ENCODE data around the gene OASL. TPM values are rescaled to one million over a fixed set of nuclear protein-coding genes. Genes with fewer than 3 reads are reported as not detected.

OASL gene
- polyA plus RNA-seq, 6 donors from 2014 or later = 0.65 to 4.4 (median 0.84) TPM; not detected in 1

GRCh38 chr12:120984351-120984898, 54.6 kb downstream of the OASL start:
- DNase-seq (no peak), ATAC-seq (ENCODE audit: low read depth in 2 of 2) (no peak)
- Mint-ChIP-seq H3K27ac (peak overlapping the region in 2 of 6 donors; percentile 23 to 67), H3K9me3 (peaks cover 0 to 9% (median 0%) of the 10 kb centered on the region in 7 donors), H3K36me3 (peaks cover 0 to 8% of the 10 kb centered on the region in 2 donors), H3K4me3 (no peak overlapping the region), H3K4me1 (no peaks in the 10 kb centered on the region), H3K27me3 (peaks cover 5 to 18% (median 9%) of the 10 kb centered on the region in 3 donors)

GRCh38 chr12:120983759-120984158, 55.3 kb downstream of the OASL start:
- Mint-ChIP-seq H3K27me3 (peaks cover 5 to 18% (median 9%) of the 10 kb centered on the region in 3 donors), H3K27ac (peak overlapping the region in 1 of 6 donors; percentile 5), H3K9me3 (peaks cover 0 to 9% (median 0%) of the 10 kb centered on the region in 7 donors), H3K4me3 (no peak overlapping the region), H3K4me1 (no peaks in the 10 kb centered on the region), H3K36me3 (peaks cover 0 to 8% of the 10 kb centered on the region in 2 donors)
- no peak for ATAC-seq (ENCODE audit: low read depth in 2 of 2)
- DNase-seq = no peak

DNA sequence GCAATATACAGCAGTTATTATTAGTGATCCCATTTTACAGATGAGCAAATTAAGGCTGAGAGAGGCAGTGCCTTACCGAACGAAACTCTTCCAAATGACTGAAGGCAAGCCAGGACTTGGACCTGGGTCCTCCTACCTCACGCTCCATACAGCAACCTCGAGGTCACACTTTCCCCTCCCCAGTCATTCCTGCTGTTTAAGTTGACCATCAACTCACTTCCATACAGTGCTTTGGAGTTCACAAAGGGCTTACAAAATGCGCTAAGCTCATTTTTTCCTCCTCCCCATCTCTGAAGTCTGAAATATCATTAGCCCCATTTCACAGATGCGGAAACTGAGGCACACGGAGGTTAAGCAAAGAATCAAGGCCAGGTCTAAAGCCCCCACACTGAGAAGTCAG, 56.4 kb downstream of the OASL start:
- DNase-seq = no peak
- ATAC-seq (ENCODE audit: low read depth in 2 of 2) = no peak
- Mint-ChIP-seq H3K36me3 (peaks cover 0 to 8% of the 10 kb centered on the region in 2 donors), H3K9me3 (peaks cover 0 to 5% (median 0%) of the 10 kb centered on the region in 7 donors), H3K27ac (no peak overlapping the region), H3K4me3 (peak overlapping the region in 1 of 8 donors; percentile 15), H3K4me1 (no peaks in the 10 kb centered on the region), H3K27me3 (peaks cover 4 to 9% (median 5%) of the 10 kb centered on the region in 3 donors)

DNA sequence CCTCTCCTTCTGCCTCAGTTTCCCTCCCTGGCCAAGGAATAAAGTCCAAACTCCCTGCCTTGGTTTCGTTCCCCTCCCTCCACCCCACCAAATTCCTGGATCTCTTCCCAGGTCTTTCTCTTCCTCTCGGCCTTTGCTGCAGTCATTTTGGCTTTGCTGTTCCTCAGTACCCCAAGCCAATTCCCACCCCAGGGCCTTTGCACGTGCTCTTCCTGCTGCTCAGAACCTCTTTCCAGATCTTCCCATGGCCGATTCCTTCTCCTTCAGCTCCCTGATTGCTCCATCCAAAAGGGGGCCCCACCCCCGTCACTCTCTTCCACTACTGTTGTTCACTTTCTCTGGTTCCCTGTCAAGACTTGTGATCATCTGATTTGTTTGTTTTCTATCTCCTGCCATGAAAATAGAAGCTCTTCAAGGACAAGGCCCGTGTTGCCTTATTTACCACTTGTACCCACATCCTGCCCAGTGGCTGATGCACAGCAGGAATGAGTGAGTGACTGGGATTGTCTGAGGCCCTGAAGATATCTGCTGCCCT, 57.6 kb downstream of the OASL start:
- Mint-ChIP-seq H3K9me3 (peaks cover 0 to 5% (median 0%) of the 10 kb centered on the region in 7 donors), H3K27me3 (peaks cover 4 to 9% (median 5%) of the 10 kb centered on the region in 3 donors), H3K27ac (peak overlapping the region in 1 of 6 donors; percentile 7), H3K36me3 (peaks cover 0 to 8% of the 10 kb centered on the region in 2 donors), H3K4me3 (no peak overlapping the region), H3K4me1 (no peaks in the 10 kb centered on the region)
- DNase-seq (no peak), ATAC-seq (ENCODE audit: low read depth in 2 of 2) (no peak)

DNA sequence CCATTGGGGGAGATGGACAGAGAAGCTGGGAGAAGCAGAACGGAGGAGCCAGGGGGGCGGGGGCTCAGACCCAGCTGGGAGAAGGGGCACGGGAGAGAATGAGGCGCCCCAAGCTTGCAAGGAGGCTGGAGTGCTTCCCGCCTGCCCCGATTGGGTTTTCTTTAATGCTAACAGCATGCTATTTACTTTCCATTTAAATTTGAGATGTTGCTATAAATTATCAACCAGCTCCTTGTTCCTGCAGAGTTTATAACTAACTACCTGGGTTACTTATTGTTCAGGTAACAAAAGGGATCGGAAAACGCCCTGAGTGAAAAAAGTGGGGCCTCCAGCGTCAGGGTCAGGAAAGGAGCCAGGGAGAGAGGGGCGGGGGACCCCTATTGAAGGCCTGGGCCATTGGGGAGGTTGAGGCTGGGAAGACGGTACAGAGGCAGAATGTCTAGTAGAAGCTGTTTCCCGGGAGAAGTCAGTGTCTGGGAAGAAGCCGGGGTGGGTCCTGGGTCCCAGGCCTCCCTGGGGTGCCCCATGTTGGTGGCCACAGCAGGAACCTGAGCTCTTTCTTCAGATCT, 58.2 kb downstream of the OASL start:
- Mint-ChIP-seq H3K4me1 (no peaks in the 10 kb centered on the region), H3K4me3 (no peak overlapping the region), H3K36me3 (peaks cover 0 to 8% of the 10 kb centered on the region in 2 donors), H3K27me3 (peaks cover under 1 to 9% (median 4%) of the 10 kb centered on the region in 3 donors), H3K27ac (peak overlapping the region in 1 of 6 donors; percentile 58), H3K9me3 (peaks cover 0 to 5% (median 0%) of the 10 kb centered on the region in 7 donors)
- DNase-seq (no peak), ATAC-seq (ENCODE audit: low read depth in 2 of 2) (no peak)

DNA sequence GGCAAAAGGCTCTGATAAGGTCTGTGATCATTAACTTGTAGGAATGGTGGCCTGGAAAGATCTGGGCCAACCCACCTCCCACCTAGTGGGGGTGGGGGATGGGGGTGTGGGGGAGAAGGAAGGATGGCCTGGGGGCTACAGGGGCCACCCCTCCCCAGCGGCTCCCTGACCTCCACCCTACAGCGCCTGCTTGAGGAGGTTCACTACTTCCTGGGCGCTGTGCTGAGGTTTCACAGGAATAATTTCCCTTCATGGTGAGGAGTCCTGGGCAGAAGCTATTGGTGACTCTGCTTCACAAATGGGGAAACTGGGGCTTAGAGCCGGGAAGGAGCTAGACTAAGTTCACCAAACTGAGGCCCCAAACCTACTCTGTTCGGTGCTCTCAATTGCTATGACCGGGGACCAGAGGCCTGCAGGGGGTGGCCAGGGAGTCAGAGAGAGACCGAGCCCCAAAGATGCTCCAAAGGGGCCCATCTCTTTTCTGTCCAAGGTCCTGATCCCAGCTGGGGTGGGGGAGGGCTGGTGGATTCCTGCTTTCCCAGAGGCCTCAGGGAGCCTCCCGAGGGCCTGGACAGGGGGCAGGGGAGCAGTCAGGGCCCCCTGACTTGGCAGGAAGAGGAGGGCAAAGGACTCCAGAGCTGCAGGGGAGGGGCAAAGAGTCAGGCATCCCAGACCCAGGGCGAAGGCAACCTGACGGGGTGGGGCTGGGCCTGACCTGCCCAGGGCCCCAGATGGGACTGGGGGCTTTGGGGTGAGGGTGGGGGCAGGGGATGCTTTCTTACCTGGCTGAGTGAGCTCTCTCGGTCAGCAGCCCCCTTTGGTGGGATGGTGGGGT, 59.0 kb downstream of the OASL start:
- Mint-ChIP-seq H3K4me3 (no peak overlapping the region), H3K27me3 (peaks cover 0 to 9% (median 4%) of the 10 kb centered on the region in 3 donors), H3K4me1 (no peaks in the 10 kb centered on the region), H3K9me3 (peaks cover 0 to 5% (median 0%) of the 10 kb centered on the region in 7 donors), H3K36me3 (peaks cover 0 to 8% of the 10 kb centered on the region in 2 donors), H3K27ac (no peak overlapping the region)
- DNase-seq = no peak
- ATAC-seq (ENCODE audit: low read depth in 2 of 2) = no peak

- H3K4me3 Mint-ChIP-seq = no peak overlapping the region
- H3K27me3 Mint-ChIP-seq = peaks cover 0 to 9% (median 3%) of the 10 kb centered on the region in 3 donors
- peaks cover 0 to 5% (median 0%) of the 10 kb centered on the region in 7 donors for H3K9me3 Mint-ChIP-seq
- H3K27ac Mint-ChIP-seq = no peak overlapping the region
- DNase-seq (no peak), ATAC-seq (ENCODE audit: low read depth in 2 of 2) (no peak)
- H3K4me1 Mint-ChIP-seq = no peaks in the 10 kb centered on the region
- H3K36me3 Mint-ChIP-seq = peaks cover 0 to 8% of the 10 kb centered on the region in 2 donors
Observed at GRCh38 chr12:120979220-120979861, 59.7 kb downstream of the OASL start.

DNA sequence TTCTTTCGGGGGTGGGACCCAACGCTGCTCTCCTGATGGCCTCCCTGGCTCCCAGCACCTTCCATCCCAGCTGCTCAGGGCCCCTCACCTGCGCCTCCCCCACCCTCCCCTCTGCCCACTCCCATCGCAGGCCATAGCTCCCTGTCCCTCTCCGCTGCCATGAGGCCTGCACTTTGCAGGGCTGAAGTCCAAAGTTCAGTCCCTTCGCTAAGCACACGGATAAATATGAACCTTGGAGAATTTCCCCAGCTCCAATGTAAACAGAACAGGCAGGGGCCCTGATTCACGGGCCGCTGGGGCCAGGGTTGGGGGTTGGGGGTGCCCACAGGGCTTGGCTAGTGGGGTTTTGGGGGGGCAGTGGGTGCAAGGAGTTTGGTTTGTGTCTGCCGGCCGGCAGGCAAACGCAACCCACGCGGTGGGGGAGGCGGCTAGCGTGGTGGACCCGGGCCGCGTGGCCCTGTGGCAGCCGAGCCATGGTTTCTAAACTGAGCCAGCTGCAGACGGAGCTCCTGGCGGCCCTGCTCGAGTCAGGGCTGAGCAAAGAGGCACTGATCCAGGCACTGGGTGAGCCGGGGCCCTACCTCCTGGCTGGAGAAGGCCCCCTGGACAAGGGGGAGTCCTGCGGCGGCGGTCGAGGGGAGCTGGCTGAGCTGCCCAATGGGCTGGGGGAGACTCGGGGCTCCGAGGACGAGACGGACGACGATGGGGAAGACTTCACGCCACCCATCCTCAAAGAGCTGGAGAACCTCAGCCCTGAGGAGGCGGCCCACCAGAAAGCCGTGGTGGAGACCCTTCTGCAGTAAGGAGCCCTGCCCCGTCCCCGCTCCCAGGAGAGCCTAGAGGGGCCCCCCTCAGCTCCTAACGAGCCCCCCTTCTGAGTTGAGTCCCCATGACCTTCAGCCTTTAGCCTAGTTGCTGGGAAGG, 60.5 kb downstream of the OASL start, which contains the start of gene HNF1A:
TSS of gene HNF1A (plus strand) at position 248 of the 924 bp plus-strand sequence. CDS start at position 474, 226 bp downstream.
- Mint-ChIP-seq H3K27ac (peak within 1 kb of the TSS in 1 of 6 donors; percentile 42), H3K4me3 (no peak within 1 kb of the TSS), H3K4me1 (no peaks in the 10 kb centered on the region), H3K36me3 (peaks cover 0 to 8% of the 10 kb centered on the region in 2 donors), H3K27me3 (peaks cover 0 to 9% (median 0%) of the 10 kb centered on the region in 3 donors), H3K9me3 (peaks cover 0 to 5% (median 0%) of the 10 kb centered on the region in 7 donors)
- no peak for DNase-seq
- ATAC-seq (ENCODE audit: low read depth in 2 of 2) = no peak

DNA sequence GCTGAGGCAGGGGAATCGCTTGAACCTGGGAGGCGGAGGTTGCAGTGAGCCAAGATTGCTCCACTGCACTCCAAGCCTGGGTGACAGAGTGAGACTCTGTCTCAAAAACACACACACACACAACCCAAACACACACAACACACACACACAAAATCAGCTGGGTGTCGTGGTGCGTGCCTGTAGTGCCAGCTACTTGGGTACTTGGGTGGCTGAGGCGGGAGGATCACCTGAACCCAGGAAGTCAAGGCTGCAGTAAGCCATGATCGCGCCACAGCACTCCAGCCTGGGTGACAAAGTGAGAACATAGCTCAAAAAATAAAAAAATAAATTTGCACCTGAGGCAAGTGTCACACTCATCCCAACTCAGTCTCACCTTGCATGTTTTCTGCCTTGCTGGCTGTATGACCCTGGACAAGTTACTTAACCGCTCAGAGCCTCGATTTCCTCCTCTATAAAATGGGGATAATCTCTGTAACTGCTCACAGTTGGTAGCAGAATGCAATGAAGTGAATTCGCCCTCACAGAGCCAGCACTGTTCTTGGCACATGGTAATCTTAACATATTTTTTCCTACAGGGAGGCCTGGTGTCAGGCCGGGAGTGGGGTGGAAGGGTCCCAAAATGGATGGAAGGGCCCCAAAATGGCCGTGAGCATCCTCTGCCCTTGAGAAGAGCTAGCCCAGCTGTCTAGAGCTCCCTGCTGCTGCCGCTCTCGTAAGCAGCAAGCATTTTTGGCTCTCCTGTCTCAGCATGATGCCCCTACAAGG, 61.3 kb downstream of the OASL start:
- Mint-ChIP-seq H3K36me3 (peaks cover 0 to 8% of the 10 kb centered on the region in 2 donors), H3K4me1 (no peaks in the 10 kb centered on the region), H3K4me3 (no peak overlapping the region), H3K9me3 (peaks cover 0 to 5% (median 0%) of the 10 kb centered on the region in 7 donors), H3K27ac (peak overlapping the region in 1 of 6 donors; percentile 42), H3K27me3 (peaks cover 0 to 9% (median 0%) of the 10 kb centered on the region in 3 donors)
- no peak for ATAC-seq (ENCODE audit: low read depth in 2 of 2)
- DNase-seq = no peak

GRCh38 chr12:120972870-120973543, 66.0 kb downstream of the OASL start:
- ATAC-seq (ENCODE audit: low read depth in 2 of 2) (no peak), DNase-seq (no peak)
- Mint-ChIP-seq H3K27me3 (peaks cover 0 to 5% (median 0%) of the 10 kb centered on the region in 3 donors), H3K4me3 (no peak overlapping the region), H3K4me1 (peaks cover 6 to 9% (median 7%) of the 10 kb centered on the region in 3 donors), H3K36me3 (no peaks in the 10 kb centered on the region), H3K27ac (no peak overlapping the region), H3K9me3 (no peaks in the 10 kb centered on the region)
